Nephron (organoid): ENCODE results near the gene DTNB.

Experiments used
- H3K27ac Mint-ChIP-seq, 3 experiments: 2 replicates each; pipeline ENCODE4 v1.8.0; 2020; ENCODE audit warnings: mixed read lengths in 3 of 3, mild to moderate bottlenecking in 2 of 3, moderate library complexity in 1 of 3
- H3K27me3 Mint-ChIP-seq: 2 replicates; pipeline ENCODE4 v1.8.0; 2021; ENCODE audit warnings: low read depth, mild to moderate bottlenecking, moderate library complexity, mixed read lengths
- H3K36me3 Mint-ChIP-seq: 2 replicates; pipeline ENCODE4 v1.8.0; 2020; ENCODE audit warnings: low read depth, mixed read lengths
- H3K4me1 Mint-ChIP-seq: 2 replicates; pipeline ENCODE4 v1.8.0; 2020; ENCODE audit warnings: mixed read lengths
- H3K4me3 Mint-ChIP-seq, 3 experiments: 2 replicates each; pipeline ENCODE4 v1.8.0; 2020; ENCODE audit warnings: mild to moderate bottlenecking in 3 of 3, mixed read lengths in 3 of 3, moderate library complexity in 2 of 3
- H3K9me3 Mint-ChIP-seq: 2 replicates; pipeline ENCODE4 v1.8.0; 2020; ENCODE audit warnings: mixed read lengths
- TF ChIP-seq, protein P1 (sequence below), 3 experiments: fragments of 200-600 bp; sonication (generic); IDR thresholded peaks; one replicate each; pipeline ENCODE4 v1.5.0; 2021; ENCODE audit warnings: antibody characterized with exemption in 3 of 3; ENCODE audit not compliant: unreplicated experiment in 3 of 3

The DTNB gene

GRCh38 chr2:25335971-25336370, 337.4 kb downstream of the DTNB start:
- TF ChIP-seq, protein P1, sequence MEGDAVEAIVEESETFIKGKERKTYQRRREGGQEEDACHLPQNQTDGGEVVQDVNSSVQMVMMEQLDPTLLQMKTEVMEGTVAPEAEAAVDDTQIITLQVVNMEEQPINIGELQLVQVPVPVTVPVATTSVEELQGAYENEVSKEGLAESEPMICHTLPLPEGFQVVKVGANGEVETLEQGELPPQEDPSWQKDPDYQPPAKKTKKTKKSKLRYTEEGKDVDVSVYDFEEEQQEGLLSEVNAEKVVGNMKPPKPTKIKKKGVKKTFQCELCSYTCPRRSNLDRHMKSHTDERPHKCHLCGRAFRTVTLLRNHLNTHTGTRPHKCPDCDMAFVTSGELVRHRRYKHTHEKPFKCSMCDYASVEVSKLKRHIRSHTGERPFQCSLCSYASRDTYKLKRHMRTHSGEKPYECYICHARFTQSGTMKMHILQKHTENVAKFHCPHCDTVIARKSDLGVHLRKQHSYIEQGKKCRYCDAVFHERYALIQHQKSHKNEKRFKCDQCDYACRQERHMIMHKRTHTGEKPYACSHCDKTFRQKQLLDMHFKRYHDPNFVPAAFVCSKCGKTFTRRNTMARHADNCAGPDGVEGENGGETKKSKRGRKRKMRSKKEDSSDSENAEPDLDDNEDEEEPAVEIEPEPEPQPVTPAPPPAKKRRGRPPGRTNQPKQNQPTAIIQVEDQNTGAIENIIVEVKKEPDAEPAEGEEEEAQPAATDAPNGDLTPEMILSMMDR (IDR thresholded peaks at IDR 0.05; ENCODE audit: unreplicated experiment in 3 of 3), result no peak
- peak overlapping the region in 2 of 3 experiments; percentile 20 to 64 for H3K27ac Mint-ChIP-seq
- no peaks in the 10 kb centered on the region for H3K27me3 Mint-ChIP-seq
- H3K36me3 Mint-ChIP-seq, result no peaks in the 10 kb centered on the region
- peaks cover 69% of the 10 kb centered on the region for H3K4me1 Mint-ChIP-seq
- no peak overlapping the region for H3K4me3 Mint-ChIP-seq
- no peaks in the 10 kb centered on the region for H3K9me3 Mint-ChIP-seq

DNA sequence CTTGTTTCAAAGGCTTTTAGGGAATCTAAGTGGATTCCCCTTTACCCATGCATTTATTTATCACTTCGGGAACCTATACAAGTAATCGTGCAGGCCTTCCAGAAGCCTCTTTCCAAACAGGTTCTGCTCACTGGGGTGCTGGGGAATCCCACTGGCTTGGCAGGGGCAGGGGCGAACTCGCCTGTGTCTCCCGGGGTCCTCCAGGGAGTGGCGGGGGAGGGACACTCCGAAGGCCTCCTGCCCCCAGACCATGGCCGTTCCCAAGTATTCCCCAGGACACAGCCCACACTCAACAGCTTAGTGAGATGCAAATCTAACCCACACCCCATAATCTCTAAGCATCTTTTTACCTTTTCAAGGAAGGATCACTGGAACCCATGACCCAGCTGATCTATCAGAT, 338.2 kb downstream of the DTNB start:
- Mint-ChIP-seq H3K27me3 (no peaks in the 10 kb centered on the region), H3K36me3 (no peaks in the 10 kb centered on the region)

DNA sequence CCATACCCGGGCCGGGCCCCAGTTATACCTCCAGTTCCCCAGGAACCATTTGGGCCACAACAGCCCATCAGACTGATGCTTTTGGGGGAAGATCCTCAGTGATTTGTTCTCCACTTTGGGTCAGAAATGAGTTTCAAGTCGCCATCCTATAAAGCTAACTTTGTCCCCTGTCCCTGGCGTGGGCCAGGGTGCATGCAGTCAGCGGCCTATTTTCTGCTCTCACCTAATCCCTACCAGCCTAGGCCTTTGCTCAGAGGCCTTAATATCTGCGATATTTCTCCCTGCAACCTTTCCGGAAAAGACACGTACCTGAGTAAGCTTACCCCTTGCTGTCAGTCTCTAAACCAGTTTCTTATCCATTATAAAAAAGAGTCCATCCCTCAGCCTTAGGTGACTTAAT, 338.9 kb downstream of the DTNB start:
- Mint-ChIP-seq H3K9me3 (no peaks in the 10 kb centered on the region), H3K4me3 (no peak overlapping the region), H3K27me3 (no peaks in the 10 kb centered on the region), H3K27ac (peak overlapping the region in 1 of 3 experiments; percentile 66), H3K4me1 (peaks cover 79% of the 10 kb centered on the region), H3K36me3 (no peaks in the 10 kb centered on the region)
- TF ChIP-seq, protein P1 (IDR thresholded peaks at IDR 0.05; ENCODE audit: unreplicated experiment in 3 of 3), result no peak

More for the DNA sequence above, 338.2 kb downstream of the DTNB start:
- H3K4me3 Mint-ChIP-seq, result no peak overlapping the region
- H3K27ac Mint-ChIP-seq, result peak overlapping the region in 2 of 3 experiments; percentile 20 to 66
- no peaks in the 10 kb centered on the region for H3K9me3 Mint-ChIP-seq
- TF ChIP-seq, protein P1 (IDR thresholded peaks at IDR 0.05; ENCODE audit: unreplicated experiment in 3 of 3), result no peak
- H3K4me1 Mint-ChIP-seq, result peaks cover 75% of the 10 kb centered on the region

- TF ChIP-seq, protein P1 (IDR thresholded peaks at IDR 0.05; ENCODE audit: unreplicated experiment in 3 of 3), result no peak
- Mint-ChIP-seq H3K27me3 (no peaks in the 10 kb centered on the region), H3K4me1 (peaks cover 79% of the 10 kb centered on the region), H3K9me3 (no peaks in the 10 kb centered on the region), H3K36me3 (no peaks in the 10 kb centered on the region), H3K4me3 (no peak overlapping the region), H3K27ac (no peak overlapping the region)
Measured at GRCh38 chr2:25333981-25334380, 339.4 kb downstream of the DTNB start.

DNA sequence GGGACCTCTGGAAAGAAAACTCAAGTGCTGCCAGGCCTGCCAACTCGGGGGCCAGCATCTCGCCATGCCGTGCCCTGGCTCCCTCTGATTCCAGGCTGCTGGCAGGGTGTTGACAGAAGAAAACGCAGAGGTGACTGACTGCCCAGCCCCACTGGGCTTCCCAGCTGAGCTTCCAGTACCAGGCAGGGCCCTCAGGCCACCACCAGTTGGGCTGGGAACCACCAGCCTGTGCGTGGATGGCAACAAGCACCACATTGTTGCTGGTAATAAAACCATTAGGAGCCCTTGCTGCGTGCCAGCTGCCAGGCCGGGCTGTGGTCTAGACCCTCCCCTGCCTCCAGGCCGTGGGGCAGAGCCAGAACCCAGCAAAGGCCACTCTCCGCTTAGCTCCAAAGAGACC, 340.8 kb downstream of the DTNB start:
- no peak overlapping the region for H3K4me3 Mint-ChIP-seq
- H3K36me3 Mint-ChIP-seq, result peaks cover 9% of the 10 kb centered on the region
- TF ChIP-seq, protein P1 (IDR thresholded peaks at IDR 0.05; ENCODE audit: unreplicated experiment in 3 of 3), result no peak
- H3K4me1 Mint-ChIP-seq, result peaks cover 70% of the 10 kb centered on the region
- H3K9me3 Mint-ChIP-seq, result peaks cover 4% of the 10 kb centered on the region
- H3K27ac Mint-ChIP-seq, result no peak overlapping the region
- H3K27me3 Mint-ChIP-seq, result no peaks in the 10 kb centered on the region

GRCh38 chr2:25331686-25332365, 341.6 kb downstream of the DTNB start:
- Mint-ChIP-seq H3K4me1 (peaks cover 63% of the 10 kb centered on the region), H3K27ac (peak overlapping the region in 2 of 3 experiments; percentile 32 to 48), H3K9me3 (peaks cover 10% of the 10 kb centered on the region), H3K36me3 (peaks cover 17% of the 10 kb centered on the region), H3K4me3 (no peak overlapping the region), H3K27me3 (no peaks in the 10 kb centered on the region)
- TF ChIP-seq, protein P1 (IDR thresholded peaks at IDR 0.05; ENCODE audit: unreplicated experiment in 3 of 3), result no peak
